Ovary (tissue), 9 donors: ENCODE data around the gene MAP4K2. TPM values are rescaled to one million over a fixed set of nuclear protein-coding genes. Genes with fewer than 3 reads are reported as not detected.
"Not testable (repeated sequence)": the region's sequence is repeated elsewhere in the genome, so short reads cannot be mapped to it uniquely, and the experiment has no call there.

Experiments
- DNase-seq, 5 donors: peaks; one replicate each; pipeline ENCODE4 v3.0.0-alpha.2; 2019 to 2020
- H3K27ac ChIP-seq, 2 donors: fragments of 200-600 bp; one replicate each; pipeline versions ENCODE4 v1.5.1 to v1.8.0; 2019 to 2022
- H3K27me3 ChIP-seq: fragments of 200-600 bp; one replicate; pipeline ENCODE4 v1.8.0; 2022
- H3K36me3 ChIP-seq: fragments of 200-600 bp; sonication (generic); one replicate; pipeline ENCODE4 v1.5.1; 2019
- H3K4me1 ChIP-seq: one replicate; pipeline ENCODE4 v1.8.1; 2013; ENCODE audit warnings: mild to moderate bottlenecking, moderate library complexity; ENCODE audit not compliant: insufficient read depth
- H3K4me3 ChIP-seq: fragments of 200-600 bp; sonication (generic); one replicate; pipeline ENCODE4 v1.5.1; 2017
- H3K9me3 ChIP-seq, 2 donors: fragments of 200-600 bp in 1 of 2; sonication (generic) in 1 of 2; one replicate each; pipeline versions ENCODE4 v1.5.1 to v1.8.1; 2013 to 2019; ENCODE audit warnings: mild to moderate bottlenecking in 1 of 2, moderate library complexity in 1 of 2
- EP300 ChIP-seq: sonication (generic); formaldehyde crosslinking; IDR thresholded peaks from one replicate; pipeline ENCODE4 v1.6.1; 2017; ENCODE audit warnings: antibody characterized with exemption
- POLR2A ChIP-seq: fragments of 450-650 bp; IDR thresholded peaks from one replicate; pipeline ENCODE4 v1.6.1; 2017; ENCODE audit warnings: antibody characterized with exemption, mild to moderate bottlenecking, moderate library complexity
- WGBS, 3 donors: extraction: QIAGEN DNeasy Blood & Tissue Kit in 1 of 3; methylation state at CpG; one replicate each; pipeline versions ENCODE4 v1.1.5 to v1.1.7; 2013 to 2017; 5-methylcytosine and 5-hydroxymethylcytosine counted together
- intact Hi-C, 4 donors: fragments of 100-400 bp; cut with DNase I; formaldehyde crosslinking; loops; one replicate each; pipeline versions ENCODE4 v1.11.0 to v1.15.1; 2022 to 2023
- polyA plus RNA-seq, 2 donors: library from polyadenylated mRNA; stranded (reverse); fragments of 200-250 nt in 1 of 2; fragments of 350-450 nt in 1 of 2; fragmentation: Illumina TruSeq in 1 of 2; extraction: RNeasy Lipid Tissue Mini Kit (QIAGEN cat#74804) in 1 of 2; gene quantifications; one replicate each; pipeline ENCODE4 v1.2.3, GENCODE V29; 2013 to 2014
- total RNA-seq, 7 donors: library from RNA; depleted of rRNA in 2 of 7; stranded (reverse); fragments of >200 nt in 2 of 7; fragmentation: NEBNext Ultra II Directional in 3 of 7; extraction: Animal tissue kit (Norgen Biotek cat#: 25700) in 3 of 7; gene quantifications; one replicate each; pipeline versions ENCODE4 v1.1.0 to v1.2.4, GENCODE V29; 2016 to 2023
- TF ChIP-seq, protein P1 (sequence below), 3 donors: fragments of 450-650 bp in 2 of 3; fragments of 200-600 bp in 1 of 3; IDR thresholded peaks; one replicate each; pipeline versions ENCODE4 v1.5.1 to v1.8.0; 2016 to 2022; ENCODE audit warnings: antibody characterized with exemption in 3 of 3, mild to moderate bottlenecking in 1 of 3
- donor health status: DM: no; HTN: no; CAD: no; lungs with moderate emphysema.
- donor health status: DM: no; HTN: no; CAD: no.
- donor health status: Bipolar disorder and iron deficiency.
- donor health status: DM: yes; HTN: yes; CAD: no.
- donor health status: DM: no; HTN: no; CAD: no.
- donor health status: DM: yes; HTN: yes; CAD: no.

MAP4K2 gene
- total and polyA plus RNA-seq, 9 donors = 2.3 to 15.5 (median 11.4) TPM

- Histone ChIP-seq H3K4me1 (peaks cover 6% of the 10 kb centered on the region), H3K36me3 (no peaks in the 10 kb centered on the region), H3K4me3 (no peak overlapping the region), H3K27ac (no peak overlapping the region), H3K27me3 (no peaks in the 10 kb centered on the region), H3K9me3 (no peaks in the 10 kb centered on the region)
- intact Hi-C loops = loop anchor here (5.0 to 10.0 kb wide), 5 partner anchors 38 to 268 kb away; partner anchors contain the start of genes ARL2 (in 3 of the 4), ZNHIT2 (in 2 of the 4) and TM7SF2 (in 1 of the 4)
- TF ChIP-seq POLR2A (no peak), EP300 (no peak)
- TF ChIP-seq, protein P1, sequence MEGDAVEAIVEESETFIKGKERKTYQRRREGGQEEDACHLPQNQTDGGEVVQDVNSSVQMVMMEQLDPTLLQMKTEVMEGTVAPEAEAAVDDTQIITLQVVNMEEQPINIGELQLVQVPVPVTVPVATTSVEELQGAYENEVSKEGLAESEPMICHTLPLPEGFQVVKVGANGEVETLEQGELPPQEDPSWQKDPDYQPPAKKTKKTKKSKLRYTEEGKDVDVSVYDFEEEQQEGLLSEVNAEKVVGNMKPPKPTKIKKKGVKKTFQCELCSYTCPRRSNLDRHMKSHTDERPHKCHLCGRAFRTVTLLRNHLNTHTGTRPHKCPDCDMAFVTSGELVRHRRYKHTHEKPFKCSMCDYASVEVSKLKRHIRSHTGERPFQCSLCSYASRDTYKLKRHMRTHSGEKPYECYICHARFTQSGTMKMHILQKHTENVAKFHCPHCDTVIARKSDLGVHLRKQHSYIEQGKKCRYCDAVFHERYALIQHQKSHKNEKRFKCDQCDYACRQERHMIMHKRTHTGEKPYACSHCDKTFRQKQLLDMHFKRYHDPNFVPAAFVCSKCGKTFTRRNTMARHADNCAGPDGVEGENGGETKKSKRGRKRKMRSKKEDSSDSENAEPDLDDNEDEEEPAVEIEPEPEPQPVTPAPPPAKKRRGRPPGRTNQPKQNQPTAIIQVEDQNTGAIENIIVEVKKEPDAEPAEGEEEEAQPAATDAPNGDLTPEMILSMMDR (IDR thresholded peaks at IDR 0.05) = no peak
- no peak for DNase-seq
- WGBS, 3 donors = 78 to 81% (median 80%) methylated on average over 12 to 16 of the region's 16 CpGs
Measured at GRCh38 chr11:64848826-64849597, 46.0 kb upstream of the MAP4K2 start.

DNA sequence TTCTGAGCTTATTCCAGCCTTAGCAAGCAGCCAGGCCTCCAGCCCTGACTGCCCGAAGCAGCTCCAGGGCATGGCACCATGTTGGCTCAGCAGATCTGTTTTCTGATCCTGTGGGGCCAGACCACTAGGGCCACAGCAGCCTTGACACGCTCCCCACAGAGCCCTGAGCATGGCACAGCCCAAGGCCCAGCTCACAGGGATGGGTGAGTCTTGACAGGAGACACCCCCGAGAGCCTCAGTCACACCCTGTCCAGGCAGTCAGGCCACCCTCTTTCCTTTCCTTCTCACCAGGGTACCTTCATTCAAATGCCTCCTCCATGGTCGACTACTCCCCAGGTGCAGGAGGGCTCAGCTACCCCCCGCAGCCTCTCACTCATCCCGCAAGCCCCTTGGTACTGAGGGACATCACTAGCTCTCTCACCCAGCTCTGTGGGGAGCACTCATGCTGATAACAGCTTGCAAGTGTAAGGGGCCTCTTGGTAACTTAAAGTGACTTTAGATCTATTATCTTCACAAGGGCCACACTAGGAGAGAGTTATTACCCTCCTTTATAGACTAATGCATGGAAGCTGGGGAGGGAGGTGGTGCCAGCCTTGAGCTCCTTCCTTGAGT lies 45.3 kb upstream of the MAP4K2 start:
- H3K36me3 ChIP-seq = no peaks in the 10 kb centered on the region
- no peak for TF ChIP-seq EP300
- TF ChIP-seq POLR2A = no peak
- H3K9me3 ChIP-seq = no peaks in the 10 kb centered on the region
- no peak for DNase-seq
- no peak overlapping the region for H3K4me3 ChIP-seq
- 80 to 84% (median 82%) methylated on average over 6 of the region's 6 CpGs for WGBS, 3 donors
- no peaks in the 10 kb centered on the region for H3K27me3 ChIP-seq
- peaks cover 7% of the 10 kb centered on the region for H3K4me1 ChIP-seq
- H3K27ac ChIP-seq = no peak overlapping the region
- intact Hi-C loops = loop anchor here (5.0 to 10.0 kb wide), 5 partner anchors 39 to 269 kb away; partner anchors contain the start of genes ARL2 (in 3 of the 4), ZNHIT2 (in 2 of the 4) and TM7SF2 (in 1 of the 4)

DNA sequence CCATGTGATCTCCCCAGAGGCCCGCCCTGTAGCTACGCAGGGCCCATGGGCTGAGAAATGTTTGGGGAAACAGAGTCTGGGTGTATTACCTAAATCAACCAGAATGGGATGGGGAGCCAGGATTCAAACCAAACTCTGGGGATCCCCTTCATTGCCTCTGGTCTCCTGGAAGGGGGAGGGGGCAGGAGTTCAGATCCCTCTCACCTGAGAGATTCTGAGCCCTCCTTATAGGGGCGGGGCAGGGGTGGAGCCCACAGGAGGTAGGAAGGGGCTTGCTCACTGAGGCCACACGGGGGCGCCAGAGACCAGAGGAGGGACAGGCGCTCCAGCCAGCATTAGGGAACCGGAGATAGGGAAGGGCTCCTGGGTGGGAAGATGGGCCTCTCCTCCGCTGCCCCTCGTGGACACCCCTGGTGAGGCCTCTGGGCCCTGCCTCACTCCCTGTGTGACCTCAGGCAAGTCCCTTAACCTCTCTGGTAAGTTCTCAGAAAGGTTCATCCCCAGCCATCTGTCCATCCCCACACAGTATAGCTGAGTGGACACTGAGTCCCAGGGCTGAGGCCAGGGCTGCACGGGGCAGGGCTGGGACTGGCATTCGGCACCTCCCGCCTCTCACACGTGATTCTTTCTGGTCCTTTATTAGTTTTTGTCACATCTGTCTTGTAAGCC lies 44.1 kb upstream of the MAP4K2 start:
- TF ChIP-seq, protein P1 (IDR thresholded peaks at IDR 0.05) = peak; percentile 94 to 98 (median 96)
- TF ChIP-seq EP300 (no peak), POLR2A (no peak)
- H3K36me3 ChIP-seq = no peaks in the 10 kb centered on the region
- peaks cover 7% of the 10 kb centered on the region for H3K4me1 ChIP-seq
- H3K4me3 ChIP-seq = no peak overlapping the region
- H3K9me3 ChIP-seq = no peaks in the 10 kb centered on the region
- H3K27me3 ChIP-seq = no peaks in the 10 kb centered on the region
- DNase-seq = peak; percentile 91 to 96 (median 93)
- 19 to 24% (median 21%) methylated on average over 13 of the region's 13 CpGs for WGBS, 3 donors
- intact Hi-C loops = loop anchor here (2.0 to 10.0 kb wide), 6 partner anchors 40 to 270 kb away; partner anchors contain the start of genes ARL2 (in 3 of the 4), ZNHIT2 (in 2 of the 4) and TM7SF2 (in 1 of the 4)
- no peak overlapping the region for H3K27ac ChIP-seq

- not testable (repeated sequence) for H3K36me3 ChIP-seq, H3K4me3 ChIP-seq, H3K4me1 ChIP-seq, H3K9me3 ChIP-seq, H3K27ac ChIP-seq, DNase-seq, H3K27me3 ChIP-seq
- 70 to 87% (median 75%) methylated on average over 8 of the region's 8 CpGs for WGBS, 3 donors
- intact Hi-C loops = loop anchor here (2.0 to 10.0 kb wide), 8 partner anchors 42 to 272 kb away; partner anchors contain the start of genes ARL2 (in 3 of the 4), ZNHIT2 (in 2 of the 4) and TM7SF2 (in 1 of the 4)
Measured at GRCh38 chr11:64845776-64846129, 42.7 kb upstream of the MAP4K2 start.

DNA sequence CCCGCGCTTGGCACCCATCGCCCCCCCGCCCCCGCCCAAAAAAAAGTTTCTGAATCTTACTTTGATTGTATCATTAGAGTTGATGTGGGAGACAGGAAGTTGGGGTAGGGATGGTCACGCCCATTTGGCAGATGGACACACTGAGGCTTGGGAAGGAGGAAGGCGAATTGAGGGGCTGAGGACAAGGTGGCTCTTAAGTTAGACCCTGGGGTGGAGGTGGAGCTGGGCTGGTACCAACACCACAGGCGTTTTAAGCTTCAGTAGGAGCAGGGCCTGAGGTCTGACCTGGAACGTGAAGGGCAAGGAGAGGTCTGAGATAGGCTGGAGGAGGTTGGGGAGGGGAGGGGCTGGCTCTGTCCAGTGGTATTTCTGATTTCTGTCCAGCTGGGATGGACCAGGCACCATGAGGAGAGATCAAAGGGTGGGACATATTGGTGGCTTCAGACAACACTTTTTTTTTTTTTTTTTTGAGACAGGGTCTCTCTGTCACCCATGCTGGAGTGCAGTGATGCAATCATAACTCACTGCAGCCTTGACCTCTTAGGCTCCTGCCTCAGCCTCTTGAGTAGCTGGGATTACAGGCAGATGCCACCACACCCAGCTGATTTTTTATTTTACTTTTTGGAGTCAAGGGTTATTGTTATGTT lies 42.2 kb upstream of the MAP4K2 start:
- TF ChIP-seq, protein P1 (IDR thresholded peaks at IDR 0.05) = no peak
- no peak for TF ChIP-seq EP300
- TF ChIP-seq POLR2A = no peak
- Histone ChIP-seq H3K27me3 (no peaks in the 10 kb centered on the region), H3K4me1 (peaks cover 7% of the 10 kb centered on the region), H3K4me3 (peak overlapping the region; percentile 46), H3K27ac (peak overlapping the region in 1 of 2 donors; percentile 66), H3K36me3 (no peaks in the 10 kb centered on the region), H3K9me3 (no peaks in the 10 kb centered on the region)
- intact Hi-C loops = loop anchor here (2.0 to 10.0 kb wide), 7 partner anchors 42 to 272 kb away; partner anchors contain the start of genes ARL2 (in 3 of the 4), ZNHIT2 (in 2 of the 4) and TM7SF2 (in 1 of the 4)
- WGBS, 3 donors = 13 to 19% (median 13%) methylated on average over 9 of the region's 9 CpGs
- DNase-seq = peak in 3 of 5 donors; percentile 40 to 59 (median 51)
